Ovary (tissue), 9 donors: ENCODE data around the gene CMIP. TPM values are rescaled to one million over a fixed set of nuclear protein-coding genes. Genes with fewer than 3 reads are reported as not detected.

Source experiments
- DNase-seq, 5 donors: peaks; one replicate each; pipeline ENCODE4 v3.0.0-alpha.2; 2019 to 2020
- H3K27ac ChIP-seq, 2 donors: fragments of 200-600 bp; one replicate each; pipeline versions ENCODE4 v1.5.1 to v1.8.0; 2019 to 2022
- H3K27me3 ChIP-seq: fragments of 200-600 bp; one replicate; pipeline ENCODE4 v1.8.0; 2022
- H3K36me3 ChIP-seq: fragments of 200-600 bp; sonication (generic); one replicate; pipeline ENCODE4 v1.5.1; 2019
- H3K4me1 ChIP-seq: one replicate; pipeline ENCODE4 v1.8.1; 2013; ENCODE audit warnings: mild to moderate bottlenecking, moderate library complexity; ENCODE audit not compliant: insufficient read depth
- H3K4me3 ChIP-seq: fragments of 200-600 bp; sonication (generic); one replicate; pipeline ENCODE4 v1.5.1; 2017
- H3K9me3 ChIP-seq, 2 donors: fragments of 200-600 bp in 1 of 2; sonication (generic) in 1 of 2; one replicate each; pipeline versions ENCODE4 v1.5.1 to v1.8.1; 2013 to 2019; ENCODE audit warnings: mild to moderate bottlenecking in 1 of 2, moderate library complexity in 1 of 2
- EP300 ChIP-seq: sonication (generic); formaldehyde crosslinking; IDR thresholded peaks from one replicate; pipeline ENCODE4 v1.6.1; 2017; ENCODE audit warnings: antibody characterized with exemption
- POLR2A ChIP-seq: fragments of 450-650 bp; IDR thresholded peaks from one replicate; pipeline ENCODE4 v1.6.1; 2017; ENCODE audit warnings: antibody characterized with exemption, mild to moderate bottlenecking, moderate library complexity
- WGBS, 3 donors: extraction: QIAGEN DNeasy Blood & Tissue Kit in 1 of 3; methylation state at CpG; one replicate each; pipeline versions ENCODE4 v1.1.5 to v1.1.7; 2013 to 2017; 5-methylcytosine and 5-hydroxymethylcytosine counted together
- intact Hi-C, 4 donors: fragments of 100-400 bp; cut with DNase I; formaldehyde crosslinking; loops; one replicate each; pipeline versions ENCODE4 v1.11.0 to v1.15.1; 2022 to 2023
- polyA plus RNA-seq, 2 donors: library from polyadenylated mRNA; stranded (reverse); fragments of 200-250 nt in 1 of 2; fragments of 350-450 nt in 1 of 2; fragmentation: Illumina TruSeq in 1 of 2; extraction: RNeasy Lipid Tissue Mini Kit (QIAGEN cat#74804) in 1 of 2; gene quantifications; one replicate each; pipeline ENCODE4 v1.2.3, GENCODE V29; 2013 to 2014
- total RNA-seq, 7 donors: library from RNA; depleted of rRNA in 2 of 7; stranded (reverse); fragments of >200 nt in 2 of 7; fragmentation: NEBNext Ultra II Directional in 3 of 7; extraction: Animal tissue kit (Norgen Biotek cat#: 25700) in 3 of 7; gene quantifications; one replicate each; pipeline versions ENCODE4 v1.1.0 to v1.2.4, GENCODE V29; 2016 to 2023
- TF ChIP-seq, protein P1 (sequence below), 3 donors: fragments of 450-650 bp in 2 of 3; fragments of 200-600 bp in 1 of 3; IDR thresholded peaks; one replicate each; pipeline versions ENCODE4 v1.5.1 to v1.8.0; 2016 to 2022; ENCODE audit warnings: antibody characterized with exemption in 3 of 3, mild to moderate bottlenecking in 1 of 3
- donor health status: DM: no; HTN: no; CAD: no; lungs with moderate emphysema.
- donor health status: DM: no; HTN: no; CAD: no.
- donor health status: Bipolar disorder and iron deficiency.
- donor health status: DM: yes; HTN: yes; CAD: no.
- donor health status: DM: no; HTN: no; CAD: no.
- donor health status: DM: yes; HTN: yes; CAD: no.

The CMIP gene
- total and polyA plus RNA-seq, 9 donors = 19.4 to 68.2 (median 38.7) TPM

DNA sequence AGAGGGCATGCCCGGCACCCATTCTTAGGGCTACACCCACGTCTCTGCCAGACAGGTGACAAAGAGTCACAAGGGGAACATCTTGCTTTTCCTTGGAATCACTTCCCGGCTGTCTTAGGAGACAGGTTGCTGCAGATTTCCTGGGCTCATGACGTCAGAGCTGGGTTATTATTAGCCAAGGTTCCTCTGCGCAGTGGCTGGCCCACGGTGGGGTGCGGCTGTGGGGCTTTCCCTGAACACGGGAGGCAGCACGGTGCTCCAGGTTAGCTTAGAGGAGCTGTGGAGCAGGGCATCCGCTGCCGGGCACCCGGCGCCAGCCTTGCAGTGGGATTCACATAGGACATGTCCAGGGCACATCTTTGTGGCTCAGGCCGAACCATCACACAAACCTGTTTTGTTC is 216.5 kb downstream of the CMIP start:
- Histone ChIP-seq H3K27ac (no peak overlapping the region), H3K4me1 (peaks cover 6% of the 10 kb centered on the region), H3K4me3 (no peak overlapping the region), H3K27me3 (no peaks in the 10 kb centered on the region), H3K9me3 (no peaks in the 10 kb centered on the region), H3K36me3 (no peaks in the 10 kb centered on the region)
- WGBS, 3 donors = 83 to 87% (median 85%) methylated on average over 14 of the region's 14 CpGs
- DNase-seq = peak in 1 of 5 donors; percentile 33
- intact Hi-C loops = no loop called here
- TF ChIP-seq EP300 = no peak
- TF ChIP-seq POLR2A = no peak
- TF ChIP-seq, protein P1, sequence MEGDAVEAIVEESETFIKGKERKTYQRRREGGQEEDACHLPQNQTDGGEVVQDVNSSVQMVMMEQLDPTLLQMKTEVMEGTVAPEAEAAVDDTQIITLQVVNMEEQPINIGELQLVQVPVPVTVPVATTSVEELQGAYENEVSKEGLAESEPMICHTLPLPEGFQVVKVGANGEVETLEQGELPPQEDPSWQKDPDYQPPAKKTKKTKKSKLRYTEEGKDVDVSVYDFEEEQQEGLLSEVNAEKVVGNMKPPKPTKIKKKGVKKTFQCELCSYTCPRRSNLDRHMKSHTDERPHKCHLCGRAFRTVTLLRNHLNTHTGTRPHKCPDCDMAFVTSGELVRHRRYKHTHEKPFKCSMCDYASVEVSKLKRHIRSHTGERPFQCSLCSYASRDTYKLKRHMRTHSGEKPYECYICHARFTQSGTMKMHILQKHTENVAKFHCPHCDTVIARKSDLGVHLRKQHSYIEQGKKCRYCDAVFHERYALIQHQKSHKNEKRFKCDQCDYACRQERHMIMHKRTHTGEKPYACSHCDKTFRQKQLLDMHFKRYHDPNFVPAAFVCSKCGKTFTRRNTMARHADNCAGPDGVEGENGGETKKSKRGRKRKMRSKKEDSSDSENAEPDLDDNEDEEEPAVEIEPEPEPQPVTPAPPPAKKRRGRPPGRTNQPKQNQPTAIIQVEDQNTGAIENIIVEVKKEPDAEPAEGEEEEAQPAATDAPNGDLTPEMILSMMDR (IDR thresholded peaks at IDR 0.05) = no peak

DNA sequence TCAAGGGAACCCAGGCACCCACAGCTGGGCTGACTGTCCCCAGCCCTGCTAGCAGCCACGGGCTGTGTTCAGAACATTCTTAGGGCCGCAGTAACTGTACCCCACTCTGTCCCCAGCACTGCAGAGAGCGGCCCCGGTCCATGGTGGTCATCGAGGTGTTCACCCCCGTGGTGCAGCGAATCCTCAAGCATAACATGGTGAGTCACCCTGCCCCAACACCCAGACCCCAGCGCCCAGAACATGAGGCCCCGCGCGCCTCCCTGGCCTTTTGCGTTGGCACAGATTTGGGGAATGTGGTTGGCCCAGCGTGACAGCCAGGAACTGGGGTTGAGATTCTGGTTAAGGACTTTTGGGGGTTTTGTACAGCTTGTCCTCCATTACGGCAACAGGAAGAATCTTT is 219.5 kb downstream of the CMIP start:
- WGBS, 3 donors = 94 to 97% (median 96%) methylated on average over 14 of the region's 14 CpGs
- no peak for DNase-seq
- no peaks in the 10 kb centered on the region for H3K9me3 ChIP-seq
- H3K4me3 ChIP-seq = no peak overlapping the region
- TF ChIP-seq, protein P1 (IDR thresholded peaks at IDR 0.05) = no peak
- TF ChIP-seq POLR2A (no peak), EP300 (no peak)
- no peaks in the 10 kb centered on the region for H3K36me3 ChIP-seq
- no peaks in the 10 kb centered on the region for H3K27me3 ChIP-seq
- no peak overlapping the region for H3K27ac ChIP-seq
- peaks cover 8% of the 10 kb centered on the region for H3K4me1 ChIP-seq
- intact Hi-C loops = no loop called here

DNA sequence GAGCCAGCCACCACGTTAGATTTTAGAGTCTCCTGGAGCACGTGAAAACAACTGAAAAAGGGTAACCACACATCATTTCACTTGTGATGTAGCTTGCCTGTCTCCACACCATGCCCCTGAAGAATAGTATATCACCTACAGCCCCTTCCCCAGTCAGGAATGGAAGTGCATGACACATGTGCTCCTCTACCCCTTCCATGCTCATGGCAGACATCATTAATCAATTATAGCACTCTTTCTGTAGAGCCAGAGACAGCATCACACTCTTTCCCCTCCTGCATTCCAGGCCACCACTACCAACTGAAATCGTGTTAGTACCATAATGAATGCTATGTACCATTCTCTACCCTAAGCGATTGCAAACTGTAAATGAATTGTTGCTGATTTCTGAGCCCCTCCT is 221.0 kb downstream of the CMIP start:
- intact Hi-C loops = no loop called here
- no peaks in the 10 kb centered on the region for H3K27me3 ChIP-seq
- no peaks in the 10 kb centered on the region for H3K9me3 ChIP-seq
- TF ChIP-seq, protein P1 (IDR thresholded peaks at IDR 0.05) = no peak
- TF ChIP-seq EP300 (no peak), POLR2A (no peak)
- WGBS, 3 donors = 52 to 66% (median 61%) methylated on average over 4 of the region's 4 CpGs
- no peak overlapping the region for H3K27ac ChIP-seq
- no peak for DNase-seq
- no peak overlapping the region for H3K4me3 ChIP-seq
- peaks cover 8% of the 10 kb centered on the region for H3K4me1 ChIP-seq
- H3K36me3 ChIP-seq = no peaks in the 10 kb centered on the region

DNA sequence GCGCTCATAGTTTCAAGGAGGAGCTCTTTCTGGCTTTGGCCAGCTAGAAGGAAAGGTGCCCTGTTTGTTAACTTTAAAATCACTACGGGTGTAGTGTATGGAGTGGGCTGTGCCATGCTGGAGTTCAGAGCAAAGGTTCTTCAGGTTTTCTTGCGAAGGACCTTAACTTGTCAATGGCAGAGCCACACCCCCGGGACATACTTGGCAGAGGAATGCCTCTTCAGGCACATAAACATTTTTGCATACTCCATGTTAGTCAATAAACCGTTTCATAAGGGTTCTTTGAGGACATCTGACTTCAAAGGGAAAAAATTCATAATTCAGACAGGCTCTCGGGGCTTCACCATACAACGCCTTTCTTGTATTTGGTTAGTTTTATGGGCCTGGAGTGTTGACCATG is 221.5 kb downstream of the CMIP start:
- H3K27me3 ChIP-seq = no peaks in the 10 kb centered on the region
- no peaks in the 10 kb centered on the region for H3K9me3 ChIP-seq
- TF ChIP-seq, protein P1 (IDR thresholded peaks at IDR 0.05) = no peak
- no peak for TF ChIP-seq POLR2A
- no peak for TF ChIP-seq EP300
- H3K27ac ChIP-seq = peak overlapping the region in 1 of 2 donors; percentile 53
- intact Hi-C loops = no loop called here
- peaks cover 8% of the 10 kb centered on the region for H3K4me1 ChIP-seq
- WGBS, 3 donors = 72 to 85% (median 85%) methylated on average over 7 of the region's 7 CpGs
- H3K4me3 ChIP-seq = no peak overlapping the region
- DNase-seq = no peak
- H3K36me3 ChIP-seq = no peaks in the 10 kb centered on the region
